Ishikawa (cell line): ENCODE data around the gene ETNK1.

Source experiments
- CEBPB ChIP-seq: IDR thresholded peaks from 2 replicates; pipeline ENCODE4 v1.6.1; 2012
- CREB1 ChIP-seq: IDR thresholded peaks from 2 replicates; pipeline ENCODE4 v1.6.1; 2012; ENCODE audit warnings: low read depth
- EGR1 ChIP-seq: IDR thresholded peaks from 2 replicates; pipeline ENCODE4 v1.6.1; 2012
- EP300 ChIP-seq: IDR thresholded peaks from 2 replicates; pipeline ENCODE4 v1.6.1; 2012; ENCODE audit warnings: borderline replicate concordance
- FOXM1 ChIP-seq: IDR thresholded peaks from 2 replicates; pipeline ENCODE4 v1.6.1; 2012; ENCODE audit warnings: low read depth, borderline replicate concordance
- NFIC ChIP-seq: IDR thresholded peaks from 2 replicates; pipeline ENCODE4 v1.6.1; 2012
- RAD21 ChIP-seq: IDR thresholded peaks from 2 replicates; pipeline ENCODE4 v1.6.1; 2012; ENCODE audit warnings: low read depth
- TAF1 ChIP-seq: IDR thresholded peaks from 2 replicates; pipeline ENCODE4 v1.6.1; 2012; ENCODE audit warnings: low read depth, mild to moderate bottlenecking
- TCF12 ChIP-seq: IDR thresholded peaks from 2 replicates; pipeline ENCODE4 v1.6.1; 2012; ENCODE audit warnings: low read depth
- TEAD4 ChIP-seq: IDR thresholded peaks from 2 replicates; pipeline ENCODE4 v1.6.1; 2012
- YY1 ChIP-seq: IDR thresholded peaks from 2 replicates; pipeline ENCODE4 v1.6.1; 2012; ENCODE audit warnings: low read depth
- ZBTB7A ChIP-seq: IDR thresholded peaks from 2 replicates; pipeline ENCODE4 v1.6.1; 2012; ENCODE audit warnings: low read depth
- TF ChIP-seq, protein P1 (sequence below): IDR thresholded peaks from 2 replicates; pipeline ENCODE4 v1.6.1; 2012; ENCODE audit warnings: low read depth, mild to moderate bottlenecking
- TF ChIP-seq, protein P2 (sequence below): IDR thresholded peaks from 2 replicates; pipeline ENCODE4 v1.6.1; 2012
- TF ChIP-seq, protein P3 (sequence below): IDR thresholded peaks from 2 replicates; pipeline ENCODE4 v1.6.1; 2012

Gene ETNK1

DNA sequence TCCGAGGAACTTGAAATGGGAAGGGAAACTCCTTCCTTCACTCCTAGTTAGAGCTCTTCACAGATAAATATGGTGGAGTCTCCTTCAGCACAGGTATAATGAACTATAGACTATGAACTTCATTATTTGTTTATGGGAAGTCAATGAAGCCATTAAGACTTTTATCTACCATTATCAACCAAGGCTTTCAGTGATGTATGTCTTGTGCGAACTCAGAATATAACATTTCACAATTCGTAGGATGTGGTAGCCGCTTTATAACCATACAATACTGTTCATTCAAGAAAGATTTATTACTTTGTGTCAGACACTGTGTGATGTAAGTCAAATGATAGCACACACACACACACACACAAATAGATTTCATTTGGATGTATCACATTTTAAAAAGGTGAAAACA lies 24.8 kb upstream of the ETNK1 start:
- TF ChIP-seq NFIC, result no peak
- TF ChIP-seq TEAD4, result no peak
- TF ChIP-seq TAF1, result no peak
- TF ChIP-seq RAD21, result no peak
- no peak for TF ChIP-seq YY1
- no peak for TF ChIP-seq ZBTB7A
- no peak for TF ChIP-seq EGR1
- TF ChIP-seq, protein P1, sequence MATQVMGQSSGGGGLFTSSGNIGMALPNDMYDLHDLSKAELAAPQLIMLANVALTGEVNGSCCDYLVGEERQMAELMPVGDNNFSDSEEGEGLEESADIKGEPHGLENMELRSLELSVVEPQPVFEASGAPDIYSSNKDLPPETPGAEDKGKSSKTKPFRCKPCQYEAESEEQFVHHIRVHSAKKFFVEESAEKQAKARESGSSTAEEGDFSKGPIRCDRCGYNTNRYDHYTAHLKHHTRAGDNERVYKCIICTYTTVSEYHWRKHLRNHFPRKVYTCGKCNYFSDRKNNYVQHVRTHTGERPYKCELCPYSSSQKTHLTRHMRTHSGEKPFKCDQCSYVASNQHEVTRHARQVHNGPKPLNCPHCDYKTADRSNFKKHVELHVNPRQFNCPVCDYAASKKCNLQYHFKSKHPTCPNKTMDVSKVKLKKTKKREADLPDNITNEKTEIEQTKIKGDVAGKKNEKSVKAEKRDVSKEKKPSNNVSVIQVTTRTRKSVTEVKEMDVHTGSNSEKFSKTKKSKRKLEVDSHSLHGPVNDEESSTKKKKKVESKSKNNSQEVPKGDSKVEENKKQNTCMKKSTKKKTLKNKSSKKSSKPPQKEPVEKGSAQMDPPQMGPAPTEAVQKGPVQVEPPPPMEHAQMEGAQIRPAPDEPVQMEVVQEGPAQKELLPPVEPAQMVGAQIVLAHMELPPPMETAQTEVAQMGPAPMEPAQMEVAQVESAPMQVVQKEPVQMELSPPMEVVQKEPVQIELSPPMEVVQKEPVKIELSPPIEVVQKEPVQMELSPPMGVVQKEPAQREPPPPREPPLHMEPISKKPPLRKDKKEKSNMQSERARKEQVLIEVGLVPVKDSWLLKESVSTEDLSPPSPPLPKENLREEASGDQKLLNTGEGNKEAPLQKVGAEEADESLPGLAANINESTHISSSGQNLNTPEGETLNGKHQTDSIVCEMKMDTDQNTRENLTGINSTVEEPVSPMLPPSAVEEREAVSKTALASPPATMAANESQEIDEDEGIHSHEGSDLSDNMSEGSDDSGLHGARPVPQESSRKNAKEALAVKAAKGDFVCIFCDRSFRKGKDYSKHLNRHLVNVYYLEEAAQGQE, result no peak
- TF ChIP-seq FOXM1, result no peak
- TF ChIP-seq, protein P2, sequence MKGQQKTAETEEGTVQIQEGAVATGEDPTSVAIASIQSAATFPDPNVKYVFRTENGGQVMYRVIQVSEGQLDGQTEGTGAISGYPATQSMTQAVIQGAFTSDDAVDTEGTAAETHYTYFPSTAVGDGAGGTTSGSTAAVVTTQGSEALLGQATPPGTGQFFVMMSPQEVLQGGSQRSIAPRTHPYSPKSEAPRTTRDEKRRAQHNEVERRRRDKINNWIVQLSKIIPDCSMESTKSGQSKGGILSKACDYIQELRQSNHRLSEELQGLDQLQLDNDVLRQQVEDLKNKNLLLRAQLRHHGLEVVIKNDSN, result no peak
- TF ChIP-seq CEBPB, result no peak
- TF ChIP-seq EP300, result no peak

DNA sequence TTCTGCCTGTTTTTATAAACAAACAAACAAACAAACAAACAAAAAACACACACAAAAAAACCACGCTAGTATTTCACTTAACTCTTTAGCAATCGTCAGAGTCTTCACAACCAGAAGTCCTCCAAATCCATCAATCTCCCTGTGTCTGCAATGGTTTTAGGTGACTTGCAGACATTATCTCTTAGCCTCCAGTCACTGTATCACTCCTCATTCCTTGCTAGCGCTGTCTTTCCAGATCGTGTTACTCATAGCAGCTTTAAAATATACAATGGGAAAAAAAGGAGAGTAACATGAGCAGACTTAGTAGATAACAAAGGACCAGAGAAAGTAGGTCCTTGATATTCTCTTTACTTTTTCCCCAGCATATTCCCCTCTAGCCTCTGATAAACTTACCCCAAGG lies 15.5 kb upstream of the ETNK1 start:
- TF ChIP-seq ZBTB7A, result no peak
- TF ChIP-seq CEBPB, result no peak
- no peak for TF ChIP-seq YY1
- TF ChIP-seq, protein P2, result no peak
- TF ChIP-seq NFIC, result no peak
- TF ChIP-seq TEAD4, result no peak
- no peak for TF ChIP-seq TCF12
- no peak for TF ChIP-seq EP300
- no peak for TF ChIP-seq CREB1
- TF ChIP-seq EGR1, result no peak
- TF ChIP-seq TAF1, result no peak
- no peak for TF ChIP-seq FOXM1
- no peak for TF ChIP-seq RAD21
- TF ChIP-seq, protein P1, result no peak
- TF ChIP-seq, protein P3, sequence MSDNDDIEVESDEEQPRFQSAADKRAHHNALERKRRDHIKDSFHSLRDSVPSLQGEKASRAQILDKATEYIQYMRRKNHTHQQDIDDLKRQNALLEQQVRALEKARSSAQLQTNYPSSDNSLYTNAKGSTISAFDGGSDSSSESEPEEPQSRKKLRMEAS, result no peak

DNA sequence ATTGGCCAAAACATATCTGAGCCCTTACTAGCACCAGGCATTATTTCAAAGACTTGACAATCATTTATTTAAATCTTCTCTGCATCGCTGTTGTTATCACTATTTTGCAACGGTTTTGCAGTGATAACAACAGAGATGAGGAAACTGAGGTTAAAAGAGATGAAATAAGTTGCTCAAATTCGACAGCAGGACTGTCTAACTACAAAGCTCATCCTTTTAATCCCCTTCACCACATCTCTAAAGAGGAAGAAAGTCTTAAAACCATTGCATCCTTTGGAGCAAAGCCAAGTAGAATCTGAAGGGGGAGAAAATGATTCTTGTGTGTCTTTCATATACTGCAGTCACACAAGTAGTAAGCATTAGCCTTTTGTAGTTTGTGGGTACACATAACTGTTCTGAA lies 14.8 kb upstream of the ETNK1 start:
- TF ChIP-seq EGR1, result no peak
- TF ChIP-seq FOXM1, result no peak
- no peak for TF ChIP-seq ZBTB7A
- TF ChIP-seq, protein P3, result no peak
- no peak for TF ChIP-seq CREB1
- TF ChIP-seq TAF1, result no peak
- TF ChIP-seq, protein P1, result no peak
- TF ChIP-seq, protein P2, result no peak
- no peak for TF ChIP-seq TEAD4
- TF ChIP-seq CEBPB, result no peak
- TF ChIP-seq EP300, result no peak
- no peak for TF ChIP-seq YY1
- TF ChIP-seq RAD21, result no peak
- no peak for TF ChIP-seq NFIC
- no peak for TF ChIP-seq TCF12

DNA sequence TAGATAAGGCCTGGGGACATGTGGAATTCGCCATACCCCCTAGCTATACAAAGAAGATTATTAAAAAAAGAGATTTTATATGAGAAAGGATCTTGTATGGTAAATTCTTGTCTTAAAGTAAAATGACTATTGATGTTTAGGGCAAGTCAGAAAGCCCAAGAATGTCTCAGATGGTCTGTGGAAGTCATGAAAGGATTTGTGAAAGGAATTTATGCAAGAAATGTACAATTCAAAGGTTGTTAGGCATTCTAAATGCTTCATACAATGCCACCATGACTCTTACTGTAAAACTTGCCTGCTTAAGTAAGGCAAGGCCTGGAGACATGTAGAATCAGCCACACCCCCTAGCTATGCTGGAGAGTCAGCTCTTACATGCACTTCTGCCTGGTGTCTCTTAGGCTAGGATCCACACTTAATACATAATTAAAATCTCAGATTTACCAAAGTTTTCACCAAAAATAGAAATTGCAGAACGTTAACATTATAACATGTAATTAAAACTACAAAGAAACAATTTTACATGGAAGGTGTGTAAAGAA lies 8.9 kb upstream of the ETNK1 start:
- TF ChIP-seq, protein P2, result no peak
- TF ChIP-seq TEAD4, result no peak
- no peak for TF ChIP-seq CREB1
- no peak for TF ChIP-seq NFIC
- TF ChIP-seq, protein P1, result no peak
- no peak for TF ChIP-seq ZBTB7A
- no peak for TF ChIP-seq FOXM1
- TF ChIP-seq EGR1, result no peak
- no peak for TF ChIP-seq RAD21
- no peak for TF ChIP-seq TAF1
- TF ChIP-seq CEBPB, result no peak
